ENCODE results near the gene HSPB1. TPM values are rescaled to one million over a fixed set of nuclear protein-coding genes. Genes with fewer than 3 reads are reported as not detected.

HSPB1 gene
- total RNA-seq, 1 donor from 2014 or later, result 609 TPM

GRCh38 chr7:76272851-76273497 lies 29.5 kb upstream of the HSPB1 start:
- H3K36me3 ChIP-seq, result no peaks in the 10 kb centered on the region
- no peak overlapping the region for H3K27ac ChIP-seq
- no peaks in the 10 kb centered on the region for H3K4me1 ChIP-seq
- TF ChIP-seq CTCF (IDR thresholded peaks at IDR 0.05), result no peak
- intact Hi-C loops (cut with DNase I), result no loop called here
- H3K9me3 ChIP-seq, result no peaks in the 10 kb centered on the region
- H3K27me3 ChIP-seq (ENCODE audit: low read depth), result peaks cover 59% of the 10 kb centered on the region
- no peak for DNase-seq
- no peak for ATAC-seq
- no peak overlapping the region for H3K4me3 ChIP-seq

GRCh38 chr7:76273503-76273902 lies 29.0 kb upstream of the HSPB1 start:
- H3K4me3 ChIP-seq, result no peak overlapping the region
- H3K27me3 ChIP-seq (ENCODE audit: low read depth), result peaks cover 55% of the 10 kb centered on the region
- H3K4me1 ChIP-seq, result no peaks in the 10 kb centered on the region
- TF ChIP-seq CTCF (IDR thresholded peaks at IDR 0.05), result no peak
- intact Hi-C loops (cut with DNase I), result no loop called here
- no peaks in the 10 kb centered on the region for H3K9me3 ChIP-seq
- no peak for DNase-seq
- no peak for ATAC-seq
- H3K27ac ChIP-seq, result no peak overlapping the region
- no peaks in the 10 kb centered on the region for H3K36me3 ChIP-seq

DNA sequence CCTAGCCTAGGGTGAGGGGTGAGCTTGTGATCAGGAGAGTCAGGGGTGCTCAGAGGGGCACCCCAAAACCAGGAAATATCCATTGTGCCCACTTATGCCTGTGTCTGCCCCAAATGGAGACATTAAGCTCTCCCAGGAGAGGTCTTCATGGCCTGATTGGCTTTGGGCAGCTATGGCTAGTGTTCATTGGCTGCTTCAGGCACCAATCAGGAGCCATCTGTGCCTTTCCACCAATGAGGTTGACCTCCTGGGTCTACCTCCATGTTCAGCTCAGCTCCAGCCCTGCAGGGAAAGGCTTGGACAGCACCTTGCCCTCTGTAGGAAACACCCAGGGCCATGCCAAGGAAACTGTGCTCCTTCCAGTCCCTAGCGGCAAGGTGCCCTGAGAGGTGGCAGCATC lies 23.9 kb upstream of the HSPB1 start:
- intact Hi-C loops (cut with DNase I), result no loop called here
- DNase-seq, result no peak
- H3K36me3 ChIP-seq, result no peaks in the 10 kb centered on the region

DNA sequence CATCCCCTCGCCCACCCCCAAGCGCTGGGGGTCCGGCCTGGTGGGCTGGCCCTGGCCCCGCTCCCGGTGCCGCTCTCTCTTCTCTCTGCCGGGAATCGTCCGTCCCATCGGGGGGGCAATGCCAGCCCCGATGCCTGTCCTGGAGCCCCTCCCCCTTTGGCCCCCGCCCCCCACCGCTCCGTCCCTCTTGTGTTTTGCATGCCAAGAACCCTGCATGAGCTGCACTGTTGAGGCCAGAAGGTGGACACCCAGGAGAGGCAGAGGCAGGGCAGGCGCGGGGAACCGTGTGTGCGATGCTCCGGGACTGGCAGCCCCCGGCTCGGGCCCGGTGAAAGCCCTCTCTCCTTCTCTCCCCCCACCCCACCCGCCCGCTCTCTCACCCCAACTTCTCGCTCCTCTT lies 22.1 kb upstream of the HSPB1 start:
- Histone ChIP-seq H3K4me3 (no peak overlapping the region), H3K36me3 (no peaks in the 10 kb centered on the region), H3K27me3 (ENCODE audit: low read depth) (peaks cover 41% of the 10 kb centered on the region), H3K27ac (no peak overlapping the region), H3K9me3 (no peaks in the 10 kb centered on the region), H3K4me1 (no peaks in the 10 kb centered on the region)
- TF ChIP-seq CTCF (IDR thresholded peaks at IDR 0.05), result no peak
- intact Hi-C loops (cut with DNase I), result no loop called here
- ATAC-seq, result no peak
- no peak for DNase-seq

More for the DNA sequence above, 23.9 kb upstream of the HSPB1 start:
- no peak for TF ChIP-seq CTCF (IDR thresholded peaks at IDR 0.05)
- Histone ChIP-seq H3K27ac (no peak overlapping the region), H3K4me1 (no peaks in the 10 kb centered on the region), H3K9me3 (no peaks in the 10 kb centered on the region), H3K4me3 (no peak overlapping the region), H3K27me3 (ENCODE audit: low read depth) (peaks cover 40% of the 10 kb centered on the region)
- no peak for ATAC-seq

- Histone ChIP-seq H3K36me3 (no peaks in the 10 kb centered on the region), H3K27ac (no peak overlapping the region), H3K4me3 (peak overlapping the region; percentile 47), H3K9me3 (no peaks in the 10 kb centered on the region), H3K4me1 (no peaks in the 10 kb centered on the region), H3K27me3 (ENCODE audit: low read depth) (peaks cover 41% of the 10 kb centered on the region)
- no peak for TF ChIP-seq CTCF (IDR thresholded peaks at IDR 0.05)
- DNase-seq (no peak), ATAC-seq (peak in 1 of 2 donors; percentile 40)
- intact Hi-C loops (cut with DNase I), result no loop called here
These were observed 21.3 kb upstream of the HSPB1 start for GRCh38 chr7:76281006-76281705.
